DMS53 treated with DMSO at 0.1 percent for 48 hours (cell line): Measurements from ENCODE around the gene RASA3.

Experiments used
- DNase-seq: peaks from one replicate; lab custom pipeline; 2025; ENCODE audit not compliant: unreplicated experiment; lab: John Stamatoyannopoulos, UW

The RASA3 gene

GRCh38 chr13:114010401-114011101 lies 121.9 kb downstream of the RASA3 start:
- no peak for DNase-seq

GRCh38 chr13:114009590-114010400 lies 122.6 kb downstream of the RASA3 start:
- no peak for DNase-seq

GRCh38 chr13:114008964-114009589 lies 123.3 kb downstream of the RASA3 start:
- no peak for DNase-seq

- no peak for DNase-seq
Observed at GRCh38 chr13:114007566-114007965, 124.9 kb downstream of the RASA3 start.

- no peak for DNase-seq
Observed at GRCh38 chr13:114005206-114005724, 127.2 kb downstream of the RASA3 start.

GRCh38 chr13:114004420-114005205 lies 127.8 kb downstream of the RASA3 start:
- no peak for DNase-seq

- DNase-seq: no peak
Observed at GRCh38 chr13:114002771-114003321, 129.6 kb downstream of the RASA3 start.

GRCh38 chr13:114002009-114002544 lies 130.3 kb downstream of the RASA3 start:
- no peak for DNase-seq

GRCh38 chr13:114001331-114002008 lies 131.0 kb downstream of the RASA3 start:
- no peak for DNase-seq

GRCh38 chr13:114000151-114001040 lies 132.0 kb downstream of the RASA3 start:
- DNase-seq: no peak

GRCh38 chr13:113999618-113999910 lies 132.9 kb downstream of the RASA3 start:
- no peak for DNase-seq

- DNase-seq: no peak
Observed at GRCh38 chr13:113998781-113999617, 133.4 kb downstream of the RASA3 start.

GRCh38 chr13:113997845-113998751 lies 134.3 kb downstream of the RASA3 start:
- DNase-seq: no peak

- DNase-seq: no peak
Observed at GRCh38 chr13:113996912-113997745, 135.3 kb downstream of the RASA3 start.

- DNase-seq: no peak
Observed at GRCh38 chr13:113996081-113996911, 136.1 kb downstream of the RASA3 start.
